Neural progenitor cell (in vitro differentiated cells): ENCODE measurements around the gene TOMM7.

ENCODE experiments used
- CTCF ChIP-seq: fragments of 200-600 bp; sonication (generic); IDR thresholded peaks from 2 replicates; pipeline ENCODE4 v1.5.1; 2017; ENCODE audit warnings: antibody characterized with exemption, mild to moderate bottlenecking
- EZH2 ChIP-seq: fragments of 200-600 bp; sonication (generic); IDR thresholded peaks from 2 replicates; pipeline ENCODE4 v1.6.1; 2017; ENCODE audit warnings: antibody characterized with exemption, mild to moderate bottlenecking, moderate library complexity

GRCh38 chr7:22871661-22872060 is 49.0 kb upstream of the TOMM7 start:
- TF ChIP-seq CTCF (no peak), EZH2 (no peak)
